Superior temporal gyrus (tissue), 1 donor: ENCODE data around the gene SCGB1D2.

Experiments used
- DNase-seq: peaks from one replicate; pipeline ENCODE4 v3.0.0-alpha.2; 2016; ENCODE audit errors: extremely low spot score

Gene SCGB1D2

GRCh38 chr11:62260261-62260953 is 18.4 kb downstream of the SCGB1D2 start:
- DNase-seq: no peak

GRCh38 chr11:62264004-62264403 is 22.0 kb downstream of the SCGB1D2 start:
- no peak for DNase-seq

GRCh38 chr11:62266558-62266957 is 24.5 kb downstream of the SCGB1D2 start:
- no peak for DNase-seq

- no peak for DNase-seq
Measured at GRCh38 chr11:62267050-62267449, 25.0 kb downstream of the SCGB1D2 start.

GRCh38 chr11:62267576-62267975 is 25.5 kb downstream of the SCGB1D2 start:
- no peak for DNase-seq

- no peak for DNase-seq
Measured at GRCh38 chr11:62269654-62270278, 27.7 kb downstream of the SCGB1D2 start, which contains the start of gene SCGB2A2. Gene SCGB2A2 (plus strand): TSS chr11:62270158. CDS start chr11:62270217, 59 bp downstream.

GRCh38 chr11:62273284-62273683 is 31.2 kb downstream of the SCGB1D2 start:
- no peak for DNase-seq

- DNase-seq: no peak
Measured at GRCh38 chr11:62273789-62274275, 31.8 kb downstream of the SCGB1D2 start.

GRCh38 chr11:62280452-62280851 is 38.4 kb downstream of the SCGB1D2 start:
- DNase-seq: no peak
